NK-92 treated with Interleukin-12 subunit alpha and Interleukin-12 subunit beta, amount 100 ng/mL, for 24 hours (cell line): ENCODE data around the gene GGT6.

Source experiments
- DNase-seq: peaks from one replicate; lab custom pipeline; 2025; lab: John Stamatoyannopoulos, UW

GGT6 gene

DNA sequence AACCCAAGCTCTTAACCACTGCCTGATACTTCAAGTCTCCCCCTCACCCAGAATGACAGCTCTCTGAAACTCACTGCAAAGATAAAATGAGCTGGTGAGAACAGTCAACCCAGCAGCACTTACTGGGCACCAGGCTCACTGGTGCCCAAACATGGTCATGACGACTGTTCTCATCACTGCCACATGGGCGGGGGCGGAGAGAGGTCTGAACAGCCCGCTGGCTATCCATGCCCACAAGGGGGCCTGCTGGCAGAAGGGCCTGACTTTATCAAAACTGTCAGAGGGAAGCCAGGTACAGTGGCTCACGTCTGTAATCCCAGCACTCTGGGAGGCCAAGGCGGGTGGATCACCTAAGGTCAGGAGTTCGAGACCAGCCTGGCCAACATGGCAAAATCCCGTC, 9.2 kb downstream of the GGT6 start:
- DNase-seq = no peak

DNA sequence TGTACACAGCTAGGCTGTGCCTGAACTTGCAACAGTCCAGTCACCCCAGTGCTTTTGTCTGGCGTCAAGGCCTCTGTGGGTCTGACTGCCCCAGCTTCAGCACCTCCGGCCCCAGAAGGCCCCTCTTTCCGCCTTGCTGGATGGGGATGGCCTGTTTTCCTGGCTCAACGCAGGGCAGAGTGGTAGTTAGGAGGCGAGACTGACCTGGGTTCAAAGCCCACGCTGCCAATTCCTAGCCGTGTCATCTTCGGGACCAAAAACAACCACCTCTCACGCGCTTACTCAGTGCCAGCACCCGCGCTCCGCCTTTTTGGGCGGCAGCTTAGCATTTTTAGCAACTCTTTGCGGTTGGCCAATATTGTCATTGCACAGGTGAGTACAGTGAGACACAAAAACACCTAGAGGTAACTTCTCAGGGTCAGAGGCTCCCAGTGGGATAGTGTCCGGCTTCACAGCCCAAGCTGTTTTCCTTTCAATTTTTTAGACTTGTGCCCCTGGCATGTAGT, 9.8 kb downstream of the GGT6 start:
- DNase-seq = no peak

DNA sequence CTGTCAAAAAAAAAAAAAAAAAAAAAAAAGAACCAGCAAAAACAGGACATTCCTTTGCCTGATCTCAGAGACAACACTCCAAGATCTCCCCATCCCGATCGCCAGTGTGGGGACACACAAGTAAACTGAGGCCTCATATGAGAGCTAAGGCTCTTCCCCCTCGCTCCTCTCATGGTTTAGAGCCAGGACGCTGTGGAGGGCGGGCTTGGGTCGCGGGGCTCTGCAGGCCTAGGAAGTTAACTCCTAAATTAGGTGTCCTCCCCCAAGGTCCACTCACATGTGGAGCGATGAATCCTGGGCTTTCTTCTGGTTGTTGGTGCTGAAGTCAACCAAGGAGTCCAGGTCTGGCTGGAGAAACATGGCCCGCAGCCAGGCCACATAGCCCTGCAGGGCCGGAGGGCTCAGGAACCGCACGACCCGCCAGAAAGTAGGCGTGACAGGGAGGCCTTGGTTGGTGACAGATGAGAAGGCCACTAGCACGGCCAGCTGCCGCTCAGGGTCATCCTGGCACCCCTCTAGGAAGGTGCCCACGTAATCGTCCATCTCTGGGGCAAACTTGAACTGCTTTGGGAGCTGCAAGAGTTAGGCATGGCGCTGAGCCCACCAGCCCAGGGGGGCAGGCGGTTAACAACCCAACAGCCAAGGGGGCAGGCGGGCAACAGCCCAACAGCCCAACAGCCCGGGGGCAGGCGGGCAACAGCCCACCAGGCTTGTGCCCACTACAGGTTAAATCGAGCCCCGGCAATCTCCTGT, 10.4 kb downstream of the GGT6 start:
- no peak for DNase-seq

DNA sequence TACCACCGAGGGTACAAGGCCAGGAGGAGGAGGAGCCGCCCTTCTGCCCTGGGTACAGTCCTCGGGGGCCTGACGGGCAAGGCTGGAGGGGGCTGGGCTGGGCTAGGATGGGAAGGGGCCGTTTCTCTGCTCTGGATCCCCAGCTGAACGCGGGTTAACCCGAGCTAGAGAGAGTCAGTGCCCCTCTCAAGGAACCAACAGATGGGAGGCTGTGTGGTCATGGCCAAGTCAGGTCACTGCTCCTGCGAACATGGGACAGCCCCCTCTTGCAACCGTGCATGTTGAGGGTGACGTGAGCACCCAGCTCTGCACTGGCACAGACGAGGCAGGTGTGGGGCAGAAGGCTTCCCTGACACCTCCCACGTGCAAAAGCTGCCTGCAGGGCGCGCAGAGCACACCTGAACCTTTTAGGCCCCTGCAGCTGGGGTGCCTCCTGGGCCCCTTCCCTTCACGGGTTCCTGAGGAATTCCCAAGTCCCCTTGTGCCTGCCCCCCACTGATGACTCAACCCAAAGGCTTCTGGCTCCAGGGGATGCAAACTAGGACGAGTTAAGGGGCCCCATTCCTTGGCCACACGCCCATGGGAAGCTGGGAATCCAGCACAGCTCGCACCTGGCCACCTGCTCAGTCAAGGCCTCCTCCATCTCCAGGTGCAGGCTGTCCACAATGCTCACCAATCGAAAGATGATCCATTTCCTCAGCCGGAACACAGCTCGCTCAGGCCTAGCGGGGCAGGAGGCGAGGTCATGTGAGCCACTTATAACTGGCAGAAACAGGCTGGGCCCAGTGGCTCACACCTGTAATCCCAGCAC, 11.5 kb downstream of the GGT6 start:
- DNase-seq = no peak

DNA sequence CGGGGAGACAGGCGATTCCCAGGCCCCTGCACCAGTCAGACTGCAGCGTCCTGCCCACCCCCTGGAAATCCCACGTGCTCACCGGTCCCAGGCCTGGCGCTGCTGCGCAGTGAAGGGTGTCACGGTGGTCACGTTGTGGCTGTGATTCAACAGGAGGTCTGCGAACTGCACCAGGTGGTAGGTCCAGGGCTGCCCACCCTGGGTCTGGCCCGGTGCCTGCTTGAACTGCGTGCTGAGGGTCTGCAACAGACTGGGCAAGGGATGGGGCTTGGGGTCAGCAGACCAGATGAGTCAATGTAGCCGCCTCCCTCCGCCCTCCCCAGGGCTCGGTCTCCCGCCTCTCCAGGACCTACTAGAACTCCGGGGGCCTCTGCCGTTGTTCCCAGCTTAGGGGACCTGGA, 12.3 kb downstream of the GGT6 start:
- no peak for DNase-seq

DNA sequence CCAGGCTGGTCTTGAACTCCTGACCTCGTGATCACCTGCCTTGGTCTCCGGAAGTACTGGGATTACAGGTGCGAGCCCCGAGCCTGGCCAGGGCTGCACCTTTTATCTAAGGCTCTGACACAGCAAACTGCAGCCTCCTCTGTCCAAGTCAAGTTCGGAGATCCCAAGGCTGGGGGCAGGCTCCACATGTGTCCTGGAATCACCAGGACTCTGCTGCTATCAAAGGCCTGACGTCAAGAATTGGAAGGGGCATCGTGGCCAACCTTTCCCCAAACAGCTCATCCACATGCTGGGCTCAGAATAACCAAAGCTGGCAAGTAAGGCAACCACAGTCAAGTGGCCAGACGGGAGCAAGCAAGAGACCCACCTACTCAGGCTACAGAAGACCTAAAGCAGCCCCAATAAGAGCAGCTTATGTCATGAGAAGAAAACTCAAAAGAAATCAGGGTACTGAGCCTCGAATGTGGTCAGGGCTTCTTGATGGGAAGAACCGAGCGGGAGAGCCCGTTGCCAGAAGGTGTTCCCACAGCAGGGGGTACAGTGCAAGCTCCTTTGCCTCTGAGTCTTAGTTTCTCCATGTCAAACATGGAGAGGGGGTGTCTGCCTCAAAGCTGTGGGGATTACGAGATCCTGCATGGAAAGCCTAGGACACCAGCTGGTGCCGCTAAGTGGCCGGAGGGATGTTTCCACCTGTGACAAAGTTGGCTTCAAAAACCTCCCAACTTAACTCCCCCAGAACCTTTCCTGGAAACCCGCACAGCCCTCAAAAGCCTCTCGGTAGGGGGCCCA, 13.1 kb downstream of the GGT6 start:
- no peak for DNase-seq

DNA sequence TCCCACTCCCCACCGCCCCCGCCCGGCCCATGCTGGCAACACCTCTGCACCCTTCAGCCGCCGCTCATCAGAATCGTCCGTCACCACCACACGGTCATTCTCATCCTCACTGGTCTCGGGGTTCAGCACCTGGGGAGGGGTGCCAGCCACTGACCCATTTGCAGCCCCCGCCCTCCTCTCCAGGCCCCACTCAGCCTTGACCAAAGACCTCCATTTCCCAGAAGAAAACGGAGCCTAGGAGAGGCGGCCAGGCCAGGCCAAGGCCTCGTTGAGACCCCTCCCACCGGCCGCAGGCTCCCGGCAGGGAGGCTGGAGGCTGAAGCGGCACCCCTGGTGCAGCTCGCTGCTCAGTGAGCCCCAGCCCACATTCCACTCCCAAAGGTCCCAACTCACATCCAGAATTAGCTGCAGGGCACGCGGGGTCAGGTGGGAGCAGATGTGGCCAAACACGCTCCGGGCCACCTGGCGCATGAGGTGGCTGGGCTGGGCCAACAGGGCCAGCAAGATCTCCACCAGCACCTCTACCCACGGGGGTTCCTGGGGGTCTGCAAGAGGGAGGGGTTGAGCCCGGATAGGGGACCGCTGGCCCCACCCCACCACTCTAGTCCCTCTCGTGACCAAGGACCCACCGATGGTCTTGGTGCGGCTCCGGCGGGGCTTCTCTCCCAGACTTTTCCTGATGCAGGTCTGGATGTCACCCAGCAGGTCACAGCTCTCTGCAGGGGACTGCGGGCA, 15.0 kb downstream of the GGT6 start:
- no peak for DNase-seq

DNA sequence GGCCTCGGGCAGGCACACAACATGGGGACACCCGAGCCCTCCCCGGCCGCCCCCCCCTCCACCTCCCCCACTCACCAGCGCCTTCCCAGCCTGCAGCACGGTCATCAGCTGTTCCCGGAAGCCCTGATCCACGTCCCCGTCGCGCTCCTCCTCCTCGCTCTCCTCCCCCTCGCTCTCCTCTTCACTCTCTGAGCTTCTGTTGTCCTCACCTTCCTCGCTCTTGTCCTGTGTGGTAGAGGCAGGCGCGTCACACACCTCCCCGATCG, 15.5 kb downstream of the GGT6 start:
- DNase-seq = no peak

DNA sequence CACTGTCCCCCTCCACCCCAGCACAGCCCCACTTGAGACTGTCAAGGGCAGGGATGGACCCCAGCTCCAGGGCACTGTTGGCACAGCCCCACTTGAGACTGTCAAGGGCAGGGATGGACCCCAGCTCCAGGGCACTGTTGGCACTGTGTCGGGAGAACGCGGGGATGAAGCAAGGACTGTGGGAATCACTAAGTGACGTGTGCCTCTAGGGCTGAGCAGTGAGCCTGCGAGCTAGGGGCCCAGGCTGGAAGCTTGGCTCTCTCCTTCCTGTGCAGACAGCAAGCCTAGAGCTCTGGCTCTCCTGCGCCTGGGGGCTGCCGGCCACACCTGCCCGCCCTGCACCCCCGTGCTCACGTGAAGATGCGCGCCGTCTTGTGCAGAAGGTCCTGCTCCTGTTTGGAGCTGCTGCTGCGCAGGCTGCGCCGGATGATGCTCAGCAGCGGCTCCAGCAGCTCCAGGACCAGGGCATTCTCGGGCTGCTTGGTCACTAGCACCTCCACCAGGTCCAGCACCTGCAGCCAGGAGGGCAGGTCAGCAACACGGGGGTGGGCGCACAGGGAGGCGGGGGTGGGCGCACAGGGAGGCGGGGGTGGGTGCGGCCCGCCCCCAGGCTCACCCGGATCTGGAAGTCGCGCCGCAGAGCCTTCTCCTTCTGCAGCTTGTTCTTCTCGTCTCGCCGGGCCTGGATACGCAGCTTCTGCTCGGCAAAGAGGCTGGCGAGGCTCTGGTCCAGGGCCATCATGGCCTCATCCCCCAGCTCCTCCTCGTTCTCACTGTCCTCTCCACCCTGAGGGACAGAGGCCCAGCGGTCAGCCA, 16.0 kb downstream of the GGT6 start:
- no peak for DNase-seq

DNA sequence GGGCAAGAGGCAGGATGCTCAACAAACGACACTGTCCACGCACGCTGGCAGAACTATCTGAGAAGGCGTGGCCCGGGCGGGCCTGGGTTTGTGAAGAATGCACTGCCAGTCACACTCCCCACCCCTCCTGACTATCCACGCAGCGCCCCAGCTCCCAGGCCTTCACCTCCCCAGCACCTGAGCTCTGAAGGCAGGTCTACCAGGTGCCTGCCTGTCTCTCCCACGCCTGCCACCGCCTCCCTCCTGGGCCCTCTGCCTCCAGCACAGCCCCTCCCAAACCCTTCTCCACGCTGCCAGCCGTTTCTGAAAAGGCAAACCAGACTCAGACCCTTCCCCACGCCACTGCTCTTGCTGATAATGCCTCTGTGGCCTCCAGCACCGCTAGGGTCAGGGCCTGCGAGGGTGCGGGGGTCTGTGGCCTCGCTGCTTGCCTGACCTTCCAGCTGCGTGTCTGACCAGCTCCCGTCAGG, 16.8 kb downstream of the GGT6 start:
- no peak for DNase-seq

DNA sequence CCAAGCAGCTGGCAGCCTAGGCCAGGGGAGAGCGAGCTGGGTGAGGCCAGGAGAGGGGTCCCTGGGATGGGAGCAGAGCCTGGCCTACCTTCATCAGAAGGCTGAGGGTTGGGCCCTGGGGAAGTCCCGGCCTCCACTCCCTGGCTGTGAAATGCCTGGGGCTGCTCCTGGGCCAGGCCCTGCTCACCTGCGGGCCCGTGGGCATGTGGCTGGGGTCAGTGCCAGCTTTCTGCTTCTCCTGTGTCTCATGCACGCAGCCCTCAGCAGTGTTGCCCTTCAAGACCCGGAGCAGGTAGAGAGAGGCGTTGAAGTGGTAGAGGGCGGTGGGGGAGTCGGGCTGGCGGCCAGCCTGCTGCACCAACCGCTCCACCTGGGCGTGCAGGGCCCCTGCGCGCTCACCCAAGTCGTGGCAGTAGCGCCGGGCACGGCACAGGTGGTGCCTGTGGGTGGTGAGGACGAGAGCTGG, 17.6 kb downstream of the GGT6 start:
- no peak for DNase-seq

DNA sequence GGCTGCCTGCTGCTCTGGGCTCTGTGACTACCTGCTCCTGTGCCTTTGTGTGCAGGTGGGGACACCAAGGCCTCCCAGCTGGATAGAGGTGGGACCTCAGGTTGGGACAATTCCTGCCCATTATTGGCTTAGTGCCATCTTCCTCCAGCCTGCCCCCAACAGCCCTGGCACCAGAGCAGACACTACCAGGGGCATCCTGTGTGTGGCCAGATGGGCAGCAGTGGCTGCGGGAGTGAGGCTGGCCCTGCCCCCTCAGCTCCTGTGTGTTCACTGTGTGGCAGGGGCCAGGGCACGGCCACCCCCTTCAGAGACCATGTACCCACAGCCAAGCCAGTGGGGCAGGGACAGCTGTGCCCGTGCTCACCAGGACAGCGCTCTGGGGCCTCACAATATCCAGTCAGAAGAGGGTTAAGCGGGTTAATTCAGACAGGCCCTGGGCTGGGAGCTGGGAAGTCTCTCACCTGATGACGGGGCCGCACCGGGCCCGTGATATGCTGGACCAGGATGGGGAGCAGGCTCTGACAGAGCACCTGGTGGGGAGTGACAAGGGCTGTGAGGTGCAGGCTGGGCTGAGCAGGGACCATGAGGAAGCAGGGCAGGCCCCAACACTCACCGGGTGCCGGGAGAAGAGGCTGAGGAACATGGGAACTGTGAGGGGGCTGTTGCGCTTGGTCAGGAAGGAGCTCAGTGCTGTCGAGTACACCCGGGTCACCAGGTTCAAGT, 18.2 kb downstream of the GGT6 start:
- no peak for DNase-seq

DNA sequence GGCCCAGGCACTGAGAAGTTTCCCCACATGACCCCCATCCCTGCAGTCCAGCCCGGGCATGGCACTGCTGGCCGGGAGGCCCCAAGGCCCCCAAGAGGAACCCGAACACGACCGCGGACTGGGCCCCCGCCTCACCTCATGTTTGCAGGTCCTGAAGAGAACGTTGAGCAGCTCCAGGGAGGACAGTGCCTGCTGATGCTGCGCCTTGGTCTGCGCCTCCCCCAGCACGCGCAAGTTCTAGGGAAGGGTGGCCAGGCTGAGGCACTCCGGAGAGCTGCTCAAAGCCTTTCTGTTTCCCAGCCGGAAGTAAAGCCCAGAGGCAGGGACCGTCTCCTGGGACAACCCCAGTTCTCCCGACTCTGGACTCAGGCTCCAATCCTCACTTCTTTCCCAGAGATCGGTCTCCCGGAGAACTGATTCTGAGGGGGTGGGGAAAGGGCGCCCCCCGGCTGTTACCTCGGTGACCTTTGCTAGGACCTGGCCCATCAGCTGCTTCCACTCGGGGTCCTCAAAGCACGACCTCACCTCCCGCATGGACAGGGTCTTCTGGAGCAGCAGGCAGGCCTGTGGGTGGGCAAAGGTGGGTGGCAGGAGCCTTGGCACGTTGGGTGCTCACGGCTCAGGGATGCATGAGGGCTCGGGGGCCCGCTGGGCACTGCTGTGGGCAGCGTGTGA, 18.9 kb downstream of the GGT6 start:
- DNase-seq = no peak

DNA sequence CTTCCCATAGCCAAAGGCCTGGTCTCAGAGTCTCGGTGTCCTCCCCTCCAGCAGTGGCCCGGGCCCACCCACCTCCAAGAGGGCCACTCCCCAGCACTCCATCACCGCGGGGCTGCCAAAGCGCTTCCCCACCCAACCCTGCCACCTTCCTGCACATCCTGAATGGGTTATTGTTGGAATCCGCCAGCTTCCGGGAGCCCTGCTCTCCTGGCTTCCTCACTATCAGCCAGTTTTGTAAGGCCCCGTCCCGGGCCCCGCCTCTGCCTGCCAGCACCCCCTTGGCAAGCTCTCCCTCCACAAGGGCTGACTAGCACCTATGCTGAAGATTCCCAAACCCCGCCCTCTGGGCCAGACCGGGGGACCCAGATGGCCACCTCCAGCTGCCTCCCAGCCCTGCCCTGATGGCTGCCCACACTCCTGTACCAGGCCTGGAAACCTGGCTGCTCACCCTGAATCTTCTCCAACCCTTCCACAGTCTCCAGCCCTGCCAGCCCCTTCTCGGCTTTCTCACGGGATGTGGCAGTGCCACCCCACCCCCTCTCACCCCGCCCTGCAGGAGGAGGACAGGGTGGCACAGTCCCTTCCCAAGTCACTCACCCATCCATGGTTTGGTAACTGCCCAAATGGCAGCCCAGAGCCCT, 19.6 kb downstream of the GGT6 start:
- no peak for DNase-seq

DNA sequence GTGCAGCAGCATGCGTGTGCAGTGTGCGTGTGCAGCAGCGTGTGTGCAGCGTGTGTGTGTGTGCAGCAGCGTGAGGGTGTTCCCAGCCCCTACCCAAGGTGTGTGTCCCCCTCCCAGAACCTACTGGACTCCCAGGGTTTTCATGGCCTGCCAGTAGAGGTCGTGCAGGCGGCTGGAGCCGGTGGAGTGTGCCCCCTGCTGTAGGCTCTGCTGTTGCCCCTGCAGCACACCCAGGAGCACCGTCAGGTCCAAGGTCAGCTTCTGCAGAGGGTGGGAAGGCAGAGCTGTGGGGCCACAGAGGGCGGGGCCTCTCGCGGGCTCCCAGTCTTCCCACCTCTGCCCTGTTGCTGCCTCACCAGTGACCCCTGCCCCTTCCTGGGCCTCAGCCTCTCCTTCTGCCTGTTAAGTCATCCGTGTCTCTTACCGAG, 20.1 kb downstream of the GGT6 start:
- no peak for DNase-seq

DNA sequence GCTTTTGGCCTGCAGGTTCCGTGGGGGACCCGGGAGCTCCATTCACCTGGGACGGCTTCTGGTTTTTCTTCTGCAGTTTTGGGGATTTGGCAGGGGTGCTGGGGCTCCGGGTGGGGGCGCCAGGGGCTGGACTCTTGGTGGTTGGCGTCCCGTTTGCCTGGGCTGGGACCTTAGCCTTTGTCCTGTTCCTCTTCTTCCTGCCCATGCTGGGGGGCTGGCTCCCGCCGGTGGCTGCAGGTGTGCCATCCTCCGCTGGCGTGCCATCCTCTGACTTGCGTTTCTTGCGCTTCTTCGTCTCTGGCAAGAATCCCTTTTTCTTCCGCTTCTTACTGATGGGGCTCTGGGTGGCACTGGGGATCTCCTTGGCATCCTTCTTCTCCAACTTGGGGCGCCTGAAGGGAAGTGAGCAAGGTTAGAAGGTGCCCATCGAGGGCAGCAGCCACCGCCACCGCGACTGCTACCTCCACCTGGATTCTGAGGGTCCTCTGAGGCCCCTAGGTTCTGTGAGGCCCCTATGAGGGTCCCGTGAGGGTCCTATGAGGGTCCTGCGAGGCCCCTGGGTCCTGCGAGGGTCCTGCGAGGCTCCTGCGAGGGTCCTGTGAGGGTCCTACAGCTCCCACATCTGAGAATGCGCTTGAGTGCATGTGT, 20.7 kb downstream of the GGT6 start:
- no peak for DNase-seq

DNA sequence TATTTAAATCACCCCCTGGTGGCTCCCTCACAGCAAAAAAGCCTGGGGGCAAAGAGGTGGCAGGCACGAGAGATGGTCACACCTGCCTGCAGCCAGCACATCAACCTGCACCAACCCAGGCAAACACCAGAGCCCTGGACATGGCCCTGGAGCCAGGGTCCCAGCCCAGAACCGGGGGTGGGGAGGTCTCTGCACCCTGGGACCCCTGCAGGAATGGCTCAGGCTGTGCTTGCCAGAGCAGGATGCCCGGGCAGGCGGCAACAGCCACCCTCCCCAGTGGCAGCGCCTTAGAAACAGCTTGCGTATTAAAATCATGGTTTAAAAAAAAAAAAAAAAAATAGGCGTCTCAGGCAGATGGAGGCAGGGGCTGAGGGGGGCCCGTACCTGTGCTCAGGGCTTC, 21.4 kb downstream of the GGT6 start:
- no peak for DNase-seq

DNA sequence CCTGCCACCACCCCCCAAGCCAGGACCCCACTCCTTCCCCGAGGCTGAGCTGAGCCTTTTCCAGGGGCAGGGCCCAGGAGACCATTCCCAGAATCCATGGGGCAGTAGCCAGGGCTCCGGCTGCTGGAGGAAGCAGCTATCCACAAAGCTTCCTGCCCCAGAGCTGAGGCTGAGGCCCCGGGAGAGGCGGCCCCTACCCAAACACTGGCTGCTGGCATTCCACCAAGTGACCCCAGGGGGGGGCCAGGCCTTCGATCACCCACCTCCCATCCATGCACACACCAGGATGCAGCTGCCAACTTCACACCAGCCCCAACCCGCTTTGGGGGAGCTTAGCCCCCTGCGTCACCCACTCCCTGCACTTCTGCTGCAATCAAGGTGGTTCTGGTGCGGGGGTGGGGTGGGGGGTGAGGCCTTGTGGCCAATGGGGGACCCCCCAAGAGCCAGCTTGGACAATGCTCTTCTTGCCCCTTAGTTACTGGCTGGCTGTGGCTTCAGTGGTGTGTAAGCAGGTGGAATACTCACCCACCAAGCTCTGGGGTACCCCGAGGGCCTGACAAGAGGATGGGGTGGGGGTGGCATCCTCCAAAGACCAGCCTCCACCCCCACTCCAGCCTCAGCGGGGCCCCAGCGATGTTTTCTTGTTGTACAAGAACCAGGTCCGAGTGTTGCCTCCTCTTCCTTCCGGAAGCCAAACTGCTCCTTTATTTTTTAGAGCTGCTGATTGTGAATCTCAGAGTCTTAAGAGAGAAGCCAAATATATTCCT, 22.0 kb downstream of the GGT6 start:
- no peak for DNase-seq
